Vagina (tissue), 2 donors: ENCODE results near the gene TMEM169.

Experiments
- CTCF ChIP-seq, 3 experiments: fragments of 450-650 bp in 2 of 3; fragments of 200-600 bp in 1 of 3; sonication (generic) in 1 of 3; IDR thresholded peaks; one replicate each; pipeline ENCODE4 v1.5.1; 2017 to 2019; ENCODE audit warnings: antibody characterized with exemption in 3 of 3, mild to moderate bottlenecking in 2 of 3, moderate library complexity in 2 of 3
- POLR2A ChIP-seq, 2 donors: fragments of 450-650 bp; IDR thresholded peaks; one replicate each; pipeline ENCODE4 v1.6.1; 2017; ENCODE audit warnings: antibody characterized with exemption in 2 of 2, mild to moderate bottlenecking in 2 of 2, moderate library complexity in 2 of 2
- POLR2AphosphoS5 ChIP-seq, 2 donors: sonication (generic); formaldehyde crosslinking; IDR thresholded peaks; one replicate each; pipeline ENCODE4 v1.9.0; 2017; ENCODE audit warnings: antibody characterized with exemption in 2 of 2, mild to moderate bottlenecking in 2 of 2, low read depth in 1 of 2; ENCODE audit not compliant: insufficient read depth in 1 of 2

- TF ChIP-seq POLR2AphosphoS5 (IDR thresholded peaks at IDR 0.05; ENCODE audit: insufficient read depth in 1 of 2, low read depth in 1 of 2) (peak in 1 of 2 donors; percentile 57), POLR2A (IDR thresholded peaks at IDR 0.05) (no peak), CTCF (IDR thresholded peaks at IDR 0.05) (no peak)
Measured at GRCh38 chr2:216081487-216082116, at the start of gene TMEM169, which contains the start of gene PECR.
